Gastroesophageal sphincter (tissue), 3 donors: ENCODE data around the gene LAMC2.

Source experiments
- CTCF ChIP-seq, 4 experiments: fragments of 200-600 bp in 2 of 4; fragments of 450-650 bp in 2 of 4; sonication (generic) in 1 of 4; IDR thresholded peaks; one replicate each; pipeline ENCODE4 v1.5.1; 2017 to 2019; ENCODE audit warnings: antibody characterized with exemption in 4 of 4, mild to moderate bottlenecking in 2 of 4, moderate library complexity in 2 of 4
- POLR2A ChIP-seq, 2 donors: fragments of 450-650 bp; IDR thresholded peaks; one replicate each; pipeline ENCODE4 v1.6.1; 2017; ENCODE audit warnings: antibody characterized with exemption in 2 of 2, mild to moderate bottlenecking in 2 of 2, moderate library complexity in 1 of 2

- TF ChIP-seq POLR2A (IDR thresholded peaks at IDR 0.05) (no peak), CTCF (IDR thresholded peaks at IDR 0.05) (no peak)
Measured at GRCh38 chr1:183243161-183244050, 57.3 kb downstream of the LAMC2 start.
